ENCODE data around the gene LOX.
A peak's percentile ranks its signal among the peaks of the same experiment; 100 is the strongest.

The LOX gene

GRCh38 chr5:122078116-122079110, at the start of gene LOX:
LOX (minus strand) TSS chr5:122078259; CDS start chr5:122077985, 274 bp downstream.
- Mint-ChIP-seq H3K9me3 (no peaks in the 10 kb centered on the region), H3K4me1 (peaks cover 16% of the 10 kb centered on the region), H3K4me3 (peak within 1 kb of the TSS; percentile 70), H3K27ac (no peak within 1 kb of the TSS), H3K36me3 (peaks cover 9% of the 10 kb centered on the region)
- DNase-seq (ENCODE audit: low spot score in 2 of 2): no peak
- no peak for ATAC-seq

GRCh38 chr5:122126756-122127321, 48.8 kb upstream of the LOX start:
- H3K27ac Mint-ChIP-seq: no peak overlapping the region
- ATAC-seq (no peak), DNase-seq (ENCODE audit: low spot score in 2 of 2) (no peak)
- no peak overlapping the region for H3K4me3 Mint-ChIP-seq
- no peaks in the 10 kb centered on the region for H3K36me3 Mint-ChIP-seq
- H3K9me3 Mint-ChIP-seq: no peaks in the 10 kb centered on the region
- no peaks in the 10 kb centered on the region for H3K4me1 Mint-ChIP-seq

GRCh38 chr5:122126177-122126755, 48.2 kb upstream of the LOX start:
- ATAC-seq (no peak), DNase-seq (ENCODE audit: low spot score in 2 of 2) (no peak)
- Mint-ChIP-seq H3K4me3 (no peak overlapping the region), H3K27ac (no peak overlapping the region), H3K4me1 (no peaks in the 10 kb centered on the region), H3K36me3 (no peaks in the 10 kb centered on the region), H3K9me3 (no peaks in the 10 kb centered on the region)

GRCh38 chr5:122124766-122125165, 46.7 kb upstream of the LOX start:
- no peak for DNase-seq (ENCODE audit: low spot score in 2 of 2)
- no peaks in the 10 kb centered on the region for H3K36me3 Mint-ChIP-seq
- no peak overlapping the region for H3K4me3 Mint-ChIP-seq
- H3K9me3 Mint-ChIP-seq: no peaks in the 10 kb centered on the region
- no peak for ATAC-seq
- no peak overlapping the region for H3K27ac Mint-ChIP-seq
- no peaks in the 10 kb centered on the region for H3K4me1 Mint-ChIP-seq

- H3K4me1 Mint-ChIP-seq: no peaks in the 10 kb centered on the region
- H3K36me3 Mint-ChIP-seq: no peaks in the 10 kb centered on the region
- DNase-seq (ENCODE audit: low spot score in 2 of 2) (no peak), ATAC-seq (no peak)
- H3K4me3 Mint-ChIP-seq: no peak overlapping the region
- no peak overlapping the region for H3K27ac Mint-ChIP-seq
- no peaks in the 10 kb centered on the region for H3K9me3 Mint-ChIP-seq
These were observed 43.7 kb upstream of the LOX start for GRCh38 chr5:122121479-122122465.

GRCh38 chr5:122120957-122121356, 42.9 kb upstream of the LOX start:
- no peaks in the 10 kb centered on the region for H3K36me3 Mint-ChIP-seq
- no peak for DNase-seq (ENCODE audit: low spot score in 2 of 2)
- H3K9me3 Mint-ChIP-seq: no peaks in the 10 kb centered on the region
- no peak for ATAC-seq
- H3K4me1 Mint-ChIP-seq: no peaks in the 10 kb centered on the region
- H3K27ac Mint-ChIP-seq: no peak overlapping the region
- no peak overlapping the region for H3K4me3 Mint-ChIP-seq

GRCh38 chr5:122120493-122120892, 42.4 kb upstream of the LOX start:
- H3K9me3 Mint-ChIP-seq: no peaks in the 10 kb centered on the region
- no peak overlapping the region for H3K4me3 Mint-ChIP-seq
- no peaks in the 10 kb centered on the region for H3K4me1 Mint-ChIP-seq
- no peak overlapping the region for H3K27ac Mint-ChIP-seq
- DNase-seq (ENCODE audit: low spot score in 2 of 2) (no peak), ATAC-seq (no peak)
- H3K36me3 Mint-ChIP-seq: no peaks in the 10 kb centered on the region

GRCh38 chr5:122119205-122119604, 41.1 kb upstream of the LOX start:
- ATAC-seq (no peak), DNase-seq (ENCODE audit: low spot score in 2 of 2) (no peak)
- H3K4me3 Mint-ChIP-seq: no peak overlapping the region
- no peaks in the 10 kb centered on the region for H3K36me3 Mint-ChIP-seq
- H3K4me1 Mint-ChIP-seq: no peaks in the 10 kb centered on the region
- no peak overlapping the region for H3K27ac Mint-ChIP-seq
- no peaks in the 10 kb centered on the region for H3K9me3 Mint-ChIP-seq

- Mint-ChIP-seq H3K27ac (no peak overlapping the region), H3K36me3 (no peaks in the 10 kb centered on the region), H3K4me1 (no peaks in the 10 kb centered on the region), H3K9me3 (no peaks in the 10 kb centered on the region), H3K4me3 (no peak overlapping the region)
- no peak for DNase-seq (ENCODE audit: low spot score in 2 of 2)
- no peak for ATAC-seq
These were observed 40.4 kb upstream of the LOX start for GRCh38 chr5:122118356-122118948.

- Mint-ChIP-seq H3K4me1 (no peaks in the 10 kb centered on the region), H3K9me3 (no peaks in the 10 kb centered on the region), H3K4me3 (no peak overlapping the region), H3K36me3 (no peaks in the 10 kb centered on the region), H3K27ac (no peak overlapping the region)
- ATAC-seq (no peak), DNase-seq (ENCODE audit: low spot score in 2 of 2) (no peak)
These were observed 36.4 kb upstream of the LOX start for GRCh38 chr5:122114501-122114900.

- no peak for DNase-seq (ENCODE audit: low spot score in 2 of 2)
- Mint-ChIP-seq H3K36me3 (no peaks in the 10 kb centered on the region), H3K4me1 (no peaks in the 10 kb centered on the region), H3K9me3 (no peaks in the 10 kb centered on the region), H3K27ac (no peak overlapping the region), H3K4me3 (no peak overlapping the region)
- no peak for ATAC-seq
These were observed 34.9 kb upstream of the LOX start for GRCh38 chr5:122112733-122113558.

GRCh38 chr5:122112063-122112462, 34.0 kb upstream of the LOX start:
- Mint-ChIP-seq H3K4me1 (no peaks in the 10 kb centered on the region), H3K9me3 (no peaks in the 10 kb centered on the region), H3K36me3 (no peaks in the 10 kb centered on the region), H3K4me3 (no peak overlapping the region), H3K27ac (no peak overlapping the region)
- ATAC-seq (no peak), DNase-seq (ENCODE audit: low spot score in 2 of 2) (no peak)

- Mint-ChIP-seq H3K36me3 (no peaks in the 10 kb centered on the region), H3K4me3 (no peak overlapping the region), H3K27ac (no peak overlapping the region), H3K4me1 (no peaks in the 10 kb centered on the region), H3K9me3 (no peaks in the 10 kb centered on the region)
- ATAC-seq (no peak), DNase-seq (ENCODE audit: low spot score in 2 of 2) (no peak)
These were observed 33.4 kb upstream of the LOX start for GRCh38 chr5:122111460-122111859.

GRCh38 chr5:122110987-122111386, 32.9 kb upstream of the LOX start:
- no peaks in the 10 kb centered on the region for H3K9me3 Mint-ChIP-seq
- no peak overlapping the region for H3K4me3 Mint-ChIP-seq
- DNase-seq (ENCODE audit: low spot score in 2 of 2): no peak
- no peak for ATAC-seq
- H3K36me3 Mint-ChIP-seq: no peaks in the 10 kb centered on the region
- no peaks in the 10 kb centered on the region for H3K4me1 Mint-ChIP-seq
- H3K27ac Mint-ChIP-seq: no peak overlapping the region
